ENCODE results near the gene MED28. TPM values are rescaled to one million over a fixed set of nuclear protein-coding genes. Genes with fewer than 3 reads are reported as not detected.

Gene MED28
- total and polyA plus RNA-seq, 10 of the 15 experiments (the other 5 are each of a cell fraction or from before 2014, with no cell fraction given), result 19.9 to 77.4 (median 52.0) TPM

DNA sequence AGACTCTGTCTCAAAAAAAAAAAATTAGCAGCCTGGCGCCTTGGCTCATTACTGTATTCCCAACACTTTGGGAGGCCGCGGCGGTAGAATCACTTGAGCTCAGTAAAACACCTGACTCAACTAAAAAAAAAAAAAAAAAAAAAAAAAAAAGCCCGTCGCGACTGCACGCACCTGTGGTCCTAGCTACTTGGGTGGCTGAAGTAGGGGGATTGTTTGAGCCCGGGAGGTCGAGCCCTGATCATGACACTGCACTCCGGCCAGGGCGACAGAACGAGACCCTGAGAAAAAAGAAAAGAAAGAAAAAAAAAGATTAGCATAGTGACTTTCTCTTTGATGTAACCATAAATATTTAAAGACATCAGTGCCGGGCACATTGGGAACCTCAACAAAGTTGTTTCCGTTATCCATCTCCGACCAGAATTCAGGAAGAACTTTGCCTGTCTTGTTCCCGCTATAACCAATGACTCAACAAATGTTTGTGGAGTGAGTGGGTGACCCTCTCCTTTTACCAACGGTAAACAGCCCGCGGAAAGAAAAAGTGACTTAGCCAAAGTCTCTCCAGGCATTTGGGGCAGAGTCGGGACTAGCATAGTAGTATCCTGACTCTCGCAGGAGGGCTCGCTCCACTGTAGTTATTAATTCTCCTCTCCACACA lies 553 bp upstream of the MED28 start:
- Histone ChIP-seq H3K27me3 (replicated peaks in 1 of 2; ENCODE audit: control insufficient read depth in 2 of 2, insufficient read depth in 2 of 2, low read length in 1 of 2) (no peaks in the 10 kb centered on the region), H3K4me2 (ENCODE audit: control insufficient read depth, insufficient read depth) (peak overlapping the region; percentile 51), H3K4me3 (peak overlapping the region; percentile 79), H3K9me3 (replicated peaks; ENCODE audit: control insufficient read depth, insufficient read depth, low read length) (no peaks in the 10 kb centered on the region), H2AFZ (ENCODE audit: control insufficient read depth, low read depth, low read length) (peak overlapping the region; percentile 84), H3K27ac (ENCODE audit: control insufficient read depth, insufficient read depth) (peak overlapping the region; percentile 84), H3K36me3 (ENCODE audit: control insufficient read depth in 2 of 2, insufficient read depth in 2 of 2, low read length in 1 of 2) (no peaks in the 10 kb centered on the region; a peak in 2 of 4 replicates), H3K4me1 (ENCODE audit: control insufficient read depth, insufficient read depth, low read length) (peaks cover 6% of the 10 kb centered on the region; the same call in 1 of the 2 replicates), H4K20me1 (ENCODE audit: control insufficient read depth, insufficient read depth) (peaks cover 3% of the 10 kb centered on the region; the same call in 1 of the 2 replicates), H3K79me2 (ENCODE audit: control insufficient read depth, insufficient read depth, low read length) (peaks cover 41% of the 10 kb centered on the region), H3K9ac (ENCODE audit: control insufficient read depth, insufficient read depth, low read length) (peak overlapping the region; percentile 93)
- WGBS (ENCODE audit: insufficient coverage, insufficient replicate concordance, low lambda C conversion rate, missing lambda C conversion rate), result under 1% methylated on average over 15 of the region's 23 CpGs
- peak; percentile 58 for ATAC-seq
- RAD21 ChIA-PET (ENCODE audit: unreplicated experiment), result interaction anchor here (0.8 to 2.3 kb wide), 7 partner anchors 19 to 196 kb away, joined by 3 to 6 read pairs (median 4); partner anchors contain the start of genes DCAF16 and LAP3
- no peak for TF ChIP-seq TCF3 (IDR thresholded peaks at IDR 0.05; ENCODE audit: borderline replicate concordance, insufficient read depth, low read depth, low read length)
- TF ChIP-seq, protein P1, sequence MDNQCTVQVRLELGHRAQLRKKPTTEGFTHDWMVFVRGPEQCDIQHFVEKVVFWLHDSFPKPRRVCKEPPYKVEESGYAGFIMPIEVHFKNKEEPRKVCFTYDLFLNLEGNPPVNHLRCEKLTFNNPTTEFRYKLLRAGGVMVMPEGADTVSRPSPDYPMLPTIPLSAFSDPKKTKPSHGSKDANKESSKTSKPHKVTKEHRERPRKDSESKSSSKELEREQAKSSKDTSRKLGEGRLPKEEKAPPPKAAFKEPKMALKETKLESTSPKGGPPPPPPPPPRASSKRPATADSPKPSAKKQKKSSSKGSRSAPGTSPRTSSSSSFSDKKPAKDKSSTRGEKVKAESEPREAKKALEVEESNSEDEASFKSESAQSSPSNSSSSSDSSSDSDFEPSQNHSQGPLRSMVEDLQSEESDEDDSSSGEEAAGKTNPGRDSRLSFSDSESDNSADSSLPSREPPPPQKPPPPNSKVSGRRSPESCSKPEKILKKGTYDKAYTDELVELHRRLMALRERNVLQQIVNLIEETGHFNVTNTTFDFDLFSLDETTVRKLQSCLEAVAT (IDR thresholded peaks at IDR 0.05), result no peak
- TF ChIP-seq ZNF384 (IDR thresholded peaks at IDR 0.05; ENCODE audit: borderline replicate concordance, low read depth, low read length), result peak; percentile 46
- no peak for TF ChIP-seq POLR2AphosphoS5 (IDR thresholded peaks at IDR 0.05; ENCODE audit: low read length)
- CTCF ChIA-PET, result interaction anchor here (0.6 to 3.3 kb wide), 6 partner anchors 10 to 194 kb away, joined by 4 to 16 read pairs (median 4); no protein-coding TSS in a partner anchor
- no peak for DNase-seq (ENCODE audit: low read depth, low spot score)
- SMC1A ChIA-PET (ENCODE audit: uncharacterized antibody, unreplicated experiment), result interaction anchor here (0.5 to 2.8 kb wide), 4 partner anchors 16 to 230 kb away, joined by 3 to 7 read pairs (median 3); no protein-coding TSS in a partner anchor
- FAIRE-seq, result no peak
- intact Hi-C loops (cut with micrococcal nuclease; ENCODE audit: unreplicated experiment), result loop anchor here (1.0 to 10.0 kb wide), 3 partner anchors 37 to 1389 kb away; partner anchors contain the start of genes DCAF16, LAP3, NCAPG and TAPT1
- in situ Hi-C loops (cut with MboI), result no loop called here
- TSS peak; percentile 98 for BruUV-seq (replicated peaks)
- POLR2A ChIA-PET, result interaction anchor here (0.6 to 2.9 kb wide), 8 partner anchors 8 to 197 kb away, joined by 3 to 17 read pairs (median 3); partner anchors contain the start of genes DCAF16, LAP3 and NCAPG

Data from GM12878 (cell line).